ENCODE measurements around the gene OR8G1. TPM values are rescaled to one million over a fixed set of nuclear protein-coding genes. Genes with fewer than 3 reads are reported as not detected.
"Not testable (repeated sequence)": the region's sequence is repeated elsewhere in the genome, so short reads cannot be mapped to it uniquely, and the experiment has no call there.

OR8G1 gene
- polyA plus RNA-seq, 1 experiment = not detected

DNA sequence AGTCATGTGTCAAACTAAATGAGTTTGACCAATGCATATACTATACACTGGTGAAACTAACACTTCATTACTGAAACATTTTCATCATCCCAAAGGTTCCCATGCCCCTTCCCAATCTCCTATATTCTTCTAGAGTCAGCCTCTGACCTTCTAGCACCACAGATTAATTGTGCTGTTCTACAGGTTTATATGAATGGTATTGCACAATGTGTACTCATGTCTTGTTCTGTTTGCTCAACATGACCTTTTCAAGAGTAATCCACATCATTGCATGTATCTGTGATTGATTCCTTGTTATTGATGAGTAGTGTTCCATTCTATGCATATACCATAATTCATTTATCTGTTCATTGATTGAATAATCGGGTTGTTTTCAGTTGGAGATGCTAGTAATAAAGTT is 7.5 kb upstream of the OR8G1 start:
- DNase-seq (ENCODE audit: low read depth, low spot score) = no peak
- H3K9me3 ChIP-seq (ENCODE audit: control insufficient read depth, insufficient read depth, low read length) = no peaks in the 10 kb centered on the region
- TF ChIP-seq, protein P1, sequence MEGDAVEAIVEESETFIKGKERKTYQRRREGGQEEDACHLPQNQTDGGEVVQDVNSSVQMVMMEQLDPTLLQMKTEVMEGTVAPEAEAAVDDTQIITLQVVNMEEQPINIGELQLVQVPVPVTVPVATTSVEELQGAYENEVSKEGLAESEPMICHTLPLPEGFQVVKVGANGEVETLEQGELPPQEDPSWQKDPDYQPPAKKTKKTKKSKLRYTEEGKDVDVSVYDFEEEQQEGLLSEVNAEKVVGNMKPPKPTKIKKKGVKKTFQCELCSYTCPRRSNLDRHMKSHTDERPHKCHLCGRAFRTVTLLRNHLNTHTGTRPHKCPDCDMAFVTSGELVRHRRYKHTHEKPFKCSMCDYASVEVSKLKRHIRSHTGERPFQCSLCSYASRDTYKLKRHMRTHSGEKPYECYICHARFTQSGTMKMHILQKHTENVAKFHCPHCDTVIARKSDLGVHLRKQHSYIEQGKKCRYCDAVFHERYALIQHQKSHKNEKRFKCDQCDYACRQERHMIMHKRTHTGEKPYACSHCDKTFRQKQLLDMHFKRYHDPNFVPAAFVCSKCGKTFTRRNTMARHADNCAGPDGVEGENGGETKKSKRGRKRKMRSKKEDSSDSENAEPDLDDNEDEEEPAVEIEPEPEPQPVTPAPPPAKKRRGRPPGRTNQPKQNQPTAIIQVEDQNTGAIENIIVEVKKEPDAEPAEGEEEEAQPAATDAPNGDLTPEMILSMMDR (IDR thresholded peaks at IDR 0.05; ENCODE audit: low read depth, low read length) = no peak
- H3K4me3 ChIP-seq (ENCODE audit: low read depth, low read length) = no peak overlapping the region
- CTCF ChIA-PET = no interaction called here
- no peaks in the 10 kb centered on the region for H3K27me3 ChIP-seq (ENCODE audit: control insufficient read depth, insufficient read depth, low read length)
- no peak overlapping the region for H3K27ac ChIP-seq (ENCODE audit: low read depth, low read length)
- POLR2A ChIA-PET = no interaction called here

DNA sequence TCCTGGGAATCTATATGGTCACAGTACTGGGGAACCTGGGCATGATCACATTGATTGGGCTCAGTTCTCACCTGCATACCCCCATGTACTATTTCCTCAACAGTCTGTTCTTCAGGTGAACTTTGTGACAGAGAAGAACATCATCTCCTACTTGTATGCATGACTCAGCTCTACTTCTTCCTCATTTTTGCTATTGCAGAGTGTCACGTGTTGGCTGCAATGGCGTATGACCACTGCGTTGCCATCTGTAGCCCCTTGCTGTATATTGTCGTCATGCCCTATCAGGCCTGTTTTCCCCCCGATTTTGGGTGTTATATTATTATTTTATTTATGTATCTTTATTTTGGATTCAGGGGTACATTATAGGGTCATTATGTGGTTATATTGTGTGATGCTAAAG is 2.4 kb upstream of the OR8G1 start:
- no peak for DNase-seq (ENCODE audit: low read depth, low spot score)
- Histone ChIP-seq H3K9me3 (ENCODE audit: control insufficient read depth, insufficient read depth, low read length) (no peaks in the 10 kb centered on the region), H3K27me3 (ENCODE audit: control insufficient read depth, insufficient read depth, low read length) (no peaks in the 10 kb centered on the region), H3K4me3 (ENCODE audit: low read depth, low read length) (no peak overlapping the region), H3K27ac (ENCODE audit: low read depth, low read length) (no peak overlapping the region)
- POLR2A ChIA-PET = no interaction called here
- TF ChIP-seq, protein P1 (IDR thresholded peaks at IDR 0.05; ENCODE audit: low read depth, low read length) = no peak
- CTCF ChIA-PET = no interaction called here

DNA sequence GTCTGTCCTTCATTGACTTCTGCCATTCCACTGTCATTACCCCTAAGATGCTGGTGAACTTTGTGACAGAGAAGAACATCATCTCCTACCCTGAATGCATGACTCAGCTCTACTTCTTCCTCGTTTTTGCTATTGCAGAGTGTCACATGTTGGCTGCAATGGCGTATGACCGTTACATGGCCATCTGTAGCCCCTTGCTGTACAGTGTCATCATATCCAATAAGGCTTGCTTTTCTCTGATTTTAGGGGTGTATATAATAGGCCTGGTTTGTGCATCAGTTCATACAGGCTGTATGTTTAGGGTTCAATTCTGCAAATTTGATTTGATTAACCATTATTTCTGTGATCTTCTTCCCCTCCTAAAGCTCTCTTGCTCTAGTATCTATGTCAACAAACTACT is 9.0 kb downstream of the OR8G1 start:
- H3K4me3 ChIP-seq (ENCODE audit: low read depth, low read length); DNase-seq (ENCODE audit: low read depth, low spot score); POLR2A ChIA-PET; CTCF ChIA-PET; H3K27ac ChIP-seq (ENCODE audit: low read depth, low read length); H3K27me3 ChIP-seq (ENCODE audit: control insufficient read depth, insufficient read depth, low read length); H3K9me3 ChIP-seq (ENCODE audit: control insufficient read depth, insufficient read depth, low read length): not testable (repeated sequence)

DNA sequence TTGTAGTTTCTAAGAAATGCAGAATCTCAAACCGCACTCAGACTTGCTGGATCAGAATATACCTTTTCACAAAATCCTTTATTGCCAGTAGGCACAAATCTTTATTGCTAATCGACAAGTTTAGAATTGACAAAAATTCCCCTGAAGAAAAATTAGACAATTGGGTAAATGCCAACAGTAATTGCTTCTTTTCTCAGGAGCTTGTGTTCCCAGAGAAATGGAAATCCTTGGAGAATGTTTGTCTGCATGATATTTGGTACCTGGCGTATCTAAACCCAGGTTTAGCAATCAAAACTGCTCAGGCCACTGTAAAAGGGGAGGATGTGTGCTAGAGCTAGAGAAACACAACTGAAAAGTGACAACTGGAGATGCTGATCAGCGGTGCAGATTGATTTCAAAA is 15.2 kb downstream of the OR8G1 start, which contains the start of gene OR8G5:
Gene OR8G5, plus strand, starts transcription at position 301 of the 400 bp plus-strand sequence. CDS start 8,556 bp downstream, outside the sequence.
- TF ChIP-seq, protein P1 (IDR thresholded peaks at IDR 0.05; ENCODE audit: low read depth, low read length) = no peak
- Histone ChIP-seq H3K27ac (ENCODE audit: low read depth, low read length) (no peak within 1 kb of the TSS), H3K4me3 (ENCODE audit: low read depth, low read length) (no peak within 1 kb of the TSS), H3K9me3 (ENCODE audit: control insufficient read depth, insufficient read depth, low read length) (no peaks in the 10 kb centered on the region), H3K27me3 (ENCODE audit: control insufficient read depth, insufficient read depth, low read length) (no peaks in the 10 kb centered on the region)
- ChIA-PET POLR2A (no interaction called here), CTCF (no interaction called here)
- no peak for DNase-seq (ENCODE audit: low read depth, low spot score)

DNA sequence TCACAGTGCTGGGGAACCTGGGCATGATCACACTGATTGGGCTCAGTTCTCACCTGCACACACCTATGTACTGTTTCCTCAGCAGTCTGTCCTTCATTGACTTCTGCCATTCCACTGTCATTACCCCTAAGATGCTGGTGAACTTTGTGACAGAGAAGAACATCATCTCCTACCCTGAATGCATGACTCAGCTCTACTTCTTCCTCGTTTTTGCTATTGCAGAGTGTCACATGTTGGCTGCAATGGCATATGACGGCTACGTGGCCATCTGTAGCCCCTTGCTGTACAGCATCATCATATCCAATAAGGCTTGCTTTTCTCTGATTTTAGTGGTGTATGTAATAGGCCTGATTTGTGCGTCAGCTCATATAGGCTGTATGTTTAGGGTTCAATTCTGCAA is 24.1 kb downstream of the OR8G1 start:
- H3K9me3 ChIP-seq (ENCODE audit: control insufficient read depth, insufficient read depth, low read length); H3K4me3 ChIP-seq (ENCODE audit: low read depth, low read length); POLR2A ChIA-PET; DNase-seq (ENCODE audit: low read depth, low spot score); H3K27me3 ChIP-seq (ENCODE audit: control insufficient read depth, insufficient read depth, low read length); H3K27ac ChIP-seq (ENCODE audit: low read depth, low read length): not testable (repeated sequence)
- CTCF ChIA-PET = interaction anchor here (0.6 kb wide), 1 partner anchor 33 kb away, joined by 5 read pairs; no protein-coding TSS in a partner anchor

DNA sequence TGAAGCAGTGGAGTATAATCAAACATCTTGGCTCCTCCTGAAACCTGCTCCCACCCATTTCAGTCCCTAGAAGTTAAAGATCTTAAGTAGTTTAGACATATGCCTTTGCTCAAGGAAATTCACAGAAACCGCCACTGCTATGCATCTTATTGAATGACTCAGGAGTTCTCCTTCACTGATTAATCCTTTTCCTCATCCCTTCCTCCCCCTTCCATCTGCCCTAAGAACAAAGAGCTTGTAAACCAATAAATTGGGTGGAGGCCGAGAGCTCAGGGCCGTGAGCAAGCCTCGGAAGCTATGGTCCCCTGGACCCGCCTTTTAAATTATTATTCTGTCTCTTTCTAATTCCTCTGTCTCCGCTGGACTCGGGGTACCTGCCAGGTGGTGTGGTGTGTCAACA is 30.0 kb downstream of the OR8G1 start:
- H3K27me3 ChIP-seq (ENCODE audit: control insufficient read depth, insufficient read depth, low read length); H3K4me3 ChIP-seq (ENCODE audit: low read depth, low read length); H3K9me3 ChIP-seq (ENCODE audit: control insufficient read depth, insufficient read depth, low read length); DNase-seq (ENCODE audit: low read depth, low spot score); POLR2A ChIA-PET; CTCF ChIA-PET; H3K27ac ChIP-seq (ENCODE audit: low read depth, low read length): not testable (repeated sequence)

DNA sequence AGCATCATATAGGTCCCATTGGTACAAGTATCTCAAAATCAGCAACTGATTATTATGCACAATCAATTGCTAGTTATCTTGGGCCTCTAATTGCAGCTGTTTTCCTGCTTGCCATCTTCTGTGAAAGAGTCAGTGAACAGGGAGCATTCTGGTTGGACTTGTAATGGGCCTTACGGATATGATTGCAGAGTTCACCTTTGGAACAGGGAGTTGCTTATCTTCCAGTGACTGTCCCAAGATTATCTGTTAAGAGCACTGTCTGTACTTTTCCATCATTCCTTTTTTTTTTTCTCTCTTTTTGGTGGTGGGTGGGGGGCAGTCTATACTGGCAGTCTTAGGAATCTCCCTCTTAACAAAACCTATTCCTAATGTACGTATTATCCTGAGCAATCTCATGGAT is 33.1 kb downstream of the OR8G1 start:
- TF ChIP-seq, protein P1 (IDR thresholded peaks at IDR 0.05; ENCODE audit: low read depth, low read length) = no peak
- no peaks in the 10 kb centered on the region for H3K27me3 ChIP-seq (ENCODE audit: control insufficient read depth, insufficient read depth, low read length)
- ChIA-PET CTCF (interaction anchor here (1.2 kb wide), 1 partner anchor 57 kb away, joined by 3 read pairs; no protein-coding TSS in a partner anchor), POLR2A (no interaction called here)
- DNase-seq (ENCODE audit: low read depth, low spot score) = no peak
- H3K4me3 ChIP-seq (ENCODE audit: low read depth, low read length) = no peak overlapping the region
- no peaks in the 10 kb centered on the region; the same call in 1 of the 2 replicates for H3K9me3 ChIP-seq (ENCODE audit: control insufficient read depth, insufficient read depth, low read length)
- no peak overlapping the region for H3K27ac ChIP-seq (ENCODE audit: low read depth, low read length)
